NCI-H748 (cell line): ENCODE data around the gene FILIP1L.
"Not testable (repeated sequence)": the region's sequence is repeated elsewhere in the genome, so short reads cannot be mapped to it uniquely, and the experiment has no call there.

Source experiments
- DNase-seq: peaks from one replicate; lab custom pipeline; 2025; ENCODE audit not compliant: unreplicated experiment; lab: John Stamatoyannopoulos, UW

The FILIP1L gene

GRCh38 chr3:99851955-99852354, 262.3 kb downstream of the FILIP1L start:
- DNase-seq, result no peak

DNA sequence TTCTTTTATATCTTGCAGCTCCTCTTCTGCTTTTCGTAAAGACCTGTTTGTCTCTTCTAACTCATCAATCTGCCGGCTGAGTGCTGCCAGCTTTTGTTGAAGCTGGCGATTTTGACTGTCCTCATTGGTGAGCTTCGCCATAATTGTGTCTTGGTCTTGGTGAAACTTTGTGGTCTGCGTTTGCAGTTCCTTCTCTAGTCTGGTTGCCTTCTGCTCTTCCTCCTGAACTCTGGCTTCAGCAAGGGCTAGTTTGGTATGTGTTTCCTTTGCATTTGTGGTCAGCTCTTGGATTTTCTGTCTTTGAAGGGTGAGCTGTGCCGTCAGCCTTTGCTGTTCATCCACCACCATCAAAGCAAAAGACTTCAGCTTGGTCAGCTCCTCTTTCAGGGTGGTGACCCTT, 263.7 kb downstream of the FILIP1L start:
- no peak for DNase-seq

DNA sequence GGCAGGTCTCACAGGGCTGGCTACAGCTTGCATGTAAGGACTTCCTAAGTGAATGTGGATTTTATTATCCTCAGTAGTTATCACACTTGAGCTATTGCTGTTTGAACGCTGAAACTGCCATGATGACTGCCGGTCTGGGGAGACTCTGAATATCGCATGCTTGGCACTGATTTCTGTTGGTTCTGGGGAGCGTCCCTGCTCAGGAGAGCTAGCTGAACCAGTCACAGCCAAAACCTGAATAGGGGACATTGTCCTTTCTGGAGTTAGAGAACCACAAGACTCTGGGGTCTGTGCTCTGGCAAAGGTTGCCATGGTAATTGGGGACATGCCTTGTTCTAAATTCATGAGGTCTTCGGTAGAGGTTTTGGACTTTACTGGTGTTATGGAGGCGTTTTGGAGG, 265.9 kb downstream of the FILIP1L start:
- DNase-seq, result no peak

GRCh38 chr3:99846477-99847160, 267.7 kb downstream of the FILIP1L start:
- peak; percentile 65 for DNase-seq

DNA sequence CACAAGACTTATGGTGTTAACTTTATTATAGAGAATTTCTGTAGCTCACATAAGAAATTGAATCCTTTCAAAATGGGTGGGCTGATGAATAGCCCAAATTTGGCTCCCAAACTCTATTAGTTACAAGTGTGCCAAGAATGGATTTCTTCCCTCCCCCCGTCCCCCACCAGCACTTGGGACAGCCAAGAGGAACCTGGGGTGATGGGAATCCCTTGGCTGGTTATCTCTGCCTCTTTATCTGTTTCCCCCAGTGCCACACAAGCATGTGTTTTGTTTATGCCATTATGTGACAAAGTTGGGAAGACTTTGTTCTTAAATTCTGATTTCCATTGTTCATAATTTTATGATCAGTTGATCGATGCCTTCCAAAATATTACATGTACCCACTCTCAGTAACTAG, 268.3 kb downstream of the FILIP1L start:
- DNase-seq, result no peak

GRCh38 chr3:99845331-99845730, 269.0 kb downstream of the FILIP1L start:
- DNase-seq, result no peak

- DNase-seq, result no peak
Measured at GRCh38 chr3:99843590-99844258, 270.6 kb downstream of the FILIP1L start.

DNA sequence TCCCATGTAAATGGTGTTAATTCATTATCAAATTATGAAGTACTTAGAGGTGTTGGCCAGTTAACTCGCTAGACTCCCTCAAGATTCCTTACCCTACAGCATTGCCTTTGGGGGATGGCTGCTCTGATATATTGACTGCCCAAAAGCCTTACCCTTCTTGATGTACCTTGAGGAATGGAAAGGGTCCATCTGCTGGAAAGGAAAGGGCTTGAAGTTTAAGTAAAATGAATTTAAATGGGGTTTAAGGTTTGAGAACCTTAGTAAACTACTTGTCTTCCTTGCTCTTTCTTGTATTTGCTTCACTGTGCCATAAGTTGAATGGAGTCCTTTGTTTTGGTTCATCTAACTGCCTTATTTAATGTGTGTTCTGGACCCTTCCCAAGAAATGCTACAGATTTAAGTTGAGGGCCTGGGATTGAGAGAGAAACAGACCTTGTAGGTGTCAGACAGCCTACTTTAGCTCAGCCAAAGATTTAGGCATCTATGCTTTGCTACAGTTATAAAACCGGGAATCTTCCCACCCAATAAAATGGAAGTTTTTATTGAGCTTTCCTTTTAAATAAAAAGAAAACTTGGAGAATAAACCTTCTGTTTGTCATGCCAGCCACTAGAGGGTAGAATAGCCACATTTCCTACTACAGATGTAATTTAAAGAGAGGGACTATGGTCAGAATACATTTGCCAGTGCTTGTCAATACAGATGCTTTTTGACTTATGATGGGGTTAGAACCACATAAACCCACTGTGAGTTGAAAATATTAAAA, 271.3 kb downstream of the FILIP1L start:
- peak; percentile 34 for DNase-seq

DNA sequence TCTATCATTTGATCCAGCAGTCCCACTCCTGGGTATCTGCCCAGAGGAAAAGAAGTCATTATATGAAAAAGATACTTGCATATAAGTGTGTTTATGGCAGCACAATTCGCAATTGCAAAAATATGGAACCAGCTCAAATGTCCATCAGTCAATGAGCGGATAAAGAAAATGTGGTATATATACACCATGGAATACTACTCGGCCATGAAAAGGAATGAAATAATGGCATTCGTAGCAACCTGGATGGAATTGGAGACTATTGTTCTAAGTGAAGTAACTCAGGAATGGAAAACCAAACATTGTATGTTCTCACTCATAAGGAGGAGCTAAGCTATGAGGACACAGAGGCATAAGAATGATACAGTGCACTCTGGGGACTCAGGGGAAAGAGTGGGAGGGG, 272.4 kb downstream of the FILIP1L start:
- not testable (repeated sequence) for DNase-seq

- DNase-seq, result no peak
Measured at GRCh38 chr3:99839613-99840012, 274.7 kb downstream of the FILIP1L start.

DNA sequence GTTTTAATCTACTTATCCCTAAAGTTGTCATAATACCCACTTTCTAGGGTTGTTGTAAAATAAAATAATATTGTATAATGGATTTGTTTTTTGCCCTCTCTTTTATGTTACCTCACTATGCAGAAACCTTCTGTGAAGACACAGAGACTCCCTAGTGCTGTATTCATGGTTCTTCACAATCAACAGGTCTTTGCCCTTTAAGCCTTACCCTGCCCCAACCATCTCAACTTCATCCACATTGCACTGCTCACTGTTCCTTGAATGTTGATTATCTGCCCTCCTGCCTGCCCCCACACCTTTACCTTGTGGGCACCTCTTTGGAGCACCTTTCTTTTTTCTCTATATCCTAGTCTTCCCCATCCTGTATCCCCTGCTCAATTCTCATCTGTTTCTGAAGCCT, 275.5 kb downstream of the FILIP1L start:
- no peak for DNase-seq

DNA sequence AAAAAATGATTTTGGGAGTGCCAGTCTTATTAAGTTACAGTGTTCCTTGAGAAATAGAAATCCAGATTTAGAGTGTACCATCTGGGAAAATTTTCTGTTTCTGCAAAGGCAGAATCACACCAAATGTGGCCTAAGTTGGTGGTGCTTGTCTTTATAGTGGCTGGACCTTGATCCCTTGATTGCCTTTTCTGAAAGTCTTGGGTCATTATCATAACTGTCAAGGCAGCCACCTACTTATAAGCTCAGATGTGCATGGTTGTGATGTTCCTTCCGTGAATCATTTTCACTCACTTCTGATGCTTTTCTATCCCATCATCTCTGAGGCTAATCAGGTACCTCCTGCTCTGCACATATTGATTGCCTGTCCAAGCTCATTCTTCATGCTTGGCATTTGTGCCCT, 276.6 kb downstream of the FILIP1L start:
- no peak for DNase-seq

DNA sequence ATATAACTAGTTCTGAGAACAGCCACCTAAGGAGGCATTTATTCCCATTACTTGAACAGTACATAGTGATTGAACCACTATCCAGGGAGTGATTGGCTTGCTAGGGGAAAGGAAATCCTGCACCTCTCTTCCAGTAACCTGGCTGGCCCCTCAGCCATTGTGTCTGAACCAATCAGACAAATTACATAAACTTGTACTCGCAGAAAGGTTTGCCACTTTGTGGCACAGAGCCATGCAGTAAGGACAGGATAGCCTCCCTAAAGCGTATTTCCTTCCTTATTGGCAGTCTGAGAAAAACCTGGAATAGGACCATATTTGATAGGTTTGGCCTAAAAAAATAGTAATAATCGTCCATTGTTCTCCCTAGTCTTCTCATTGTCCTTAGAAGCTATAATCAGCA, 277.6 kb downstream of the FILIP1L start:
- DNase-seq, result no peak

DNA sequence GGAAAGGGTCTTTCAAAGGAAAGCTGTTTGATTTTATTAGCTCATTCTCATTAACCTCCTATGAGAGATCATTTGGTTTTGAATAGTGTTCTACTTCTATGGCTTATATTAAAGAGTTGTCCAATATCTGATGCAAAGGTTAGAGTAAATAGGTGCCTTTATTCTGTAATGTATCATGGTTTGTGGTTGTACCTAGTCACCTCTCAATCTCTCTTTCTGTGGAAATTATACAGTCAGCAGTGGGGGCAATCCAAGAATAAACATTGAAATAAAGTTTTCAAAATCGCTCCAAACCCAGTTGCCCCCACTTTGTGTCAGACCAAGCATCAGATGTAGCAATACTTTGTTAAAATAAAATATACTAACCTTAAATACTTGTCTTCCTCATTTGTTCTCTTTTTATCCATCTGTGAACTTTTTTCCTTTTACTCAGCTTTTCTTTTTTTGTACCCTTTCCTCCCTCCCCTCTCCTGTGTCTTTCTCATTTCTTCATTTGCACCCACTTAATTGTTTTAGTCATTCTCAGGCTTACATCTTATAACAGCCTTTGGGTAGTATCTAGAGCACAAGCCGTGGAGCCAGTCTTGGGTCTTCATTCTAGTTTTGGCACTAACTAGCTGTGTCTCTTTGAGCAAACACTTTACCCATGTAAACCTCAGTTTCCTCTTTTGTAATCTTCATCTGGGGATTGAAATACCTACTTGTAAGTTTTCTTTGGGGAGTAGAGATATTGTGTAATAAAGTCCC, 279.9 kb downstream of the FILIP1L start:
- no peak for DNase-seq

DNA sequence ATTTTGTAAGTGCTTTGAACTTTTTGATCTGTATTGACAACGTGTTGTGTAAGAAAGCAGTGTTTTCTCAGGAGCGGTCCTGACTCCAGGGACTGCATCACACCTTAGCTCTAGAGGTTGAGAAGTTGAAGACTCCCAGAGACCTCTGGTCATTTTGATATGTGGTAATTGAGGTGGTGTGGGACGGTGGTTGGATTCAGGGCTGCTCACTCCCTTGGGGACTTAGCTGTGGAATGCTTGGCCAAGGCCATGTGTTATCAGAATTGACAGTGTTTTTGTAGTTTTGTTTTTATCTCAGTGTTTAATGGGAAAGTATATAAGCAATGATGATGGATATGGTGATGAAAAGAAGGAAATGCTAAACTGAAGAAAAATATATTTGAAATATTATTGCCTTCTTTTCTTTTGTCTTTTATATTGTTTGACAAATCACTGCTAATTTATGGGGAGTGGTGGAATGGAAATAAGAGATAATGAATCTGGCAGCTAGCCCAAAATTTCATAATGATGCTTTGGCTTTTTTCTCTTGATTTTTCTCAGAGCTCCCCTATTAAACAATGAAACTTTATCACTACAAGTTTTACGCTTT, 280.6 kb downstream of the FILIP1L start:
- DNase-seq, result no peak

DNA sequence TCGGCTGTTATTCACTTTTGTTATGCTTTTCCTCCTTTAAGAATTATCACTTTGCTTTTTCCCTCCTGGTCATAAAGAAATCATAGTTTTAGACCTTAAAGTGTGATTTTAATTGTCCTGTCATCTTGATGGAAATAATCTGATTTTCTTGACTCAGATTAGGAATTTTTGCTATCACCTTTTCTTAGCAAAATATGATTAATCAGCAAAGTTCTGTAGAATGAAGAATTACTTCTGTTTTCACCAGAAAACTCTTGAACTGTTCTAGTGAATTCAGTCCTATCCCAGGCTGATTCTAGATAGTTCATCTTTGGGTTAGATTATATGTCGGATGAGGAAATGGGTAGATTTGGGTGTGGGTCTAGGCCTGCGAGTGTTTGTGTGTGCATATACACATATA, 284.5 kb downstream of the FILIP1L start:
- no peak for DNase-seq

- DNase-seq, result no peak
Measured at GRCh38 chr3:99825004-99825640, 289.2 kb downstream of the FILIP1L start.

GRCh38 chr3:99823723-99824711, 290.3 kb downstream of the FILIP1L start:
- no peak for DNase-seq

- DNase-seq, result no peak
Measured at GRCh38 chr3:99818818-99819217, 295.5 kb downstream of the FILIP1L start.
